B cell (primary cell): ENCODE results near the gene IFNLR1.
A peak's percentile ranks its signal among the peaks of the same experiment; 100 is the strongest.

ENCODE experiments used
- EZH2 ChIP-seq: IDR thresholded peaks from 2 replicates; pipeline ENCODE4 v1.6.1; 2012; ENCODE audit warnings: borderline replicate concordance, low read depth, mild to moderate bottlenecking, moderate library complexity, low read length; ENCODE audit not compliant: insufficient read depth, poor library complexity, severe bottlenecking
- TF ChIP-seq, protein P1 (sequence below): fragments of 200-600 bp; IDR thresholded peaks from one replicate; pipeline ENCODE4 v1.8.0; 2022; ENCODE audit warnings: antibody characterized with exemption, mild to moderate bottlenecking

DNA sequence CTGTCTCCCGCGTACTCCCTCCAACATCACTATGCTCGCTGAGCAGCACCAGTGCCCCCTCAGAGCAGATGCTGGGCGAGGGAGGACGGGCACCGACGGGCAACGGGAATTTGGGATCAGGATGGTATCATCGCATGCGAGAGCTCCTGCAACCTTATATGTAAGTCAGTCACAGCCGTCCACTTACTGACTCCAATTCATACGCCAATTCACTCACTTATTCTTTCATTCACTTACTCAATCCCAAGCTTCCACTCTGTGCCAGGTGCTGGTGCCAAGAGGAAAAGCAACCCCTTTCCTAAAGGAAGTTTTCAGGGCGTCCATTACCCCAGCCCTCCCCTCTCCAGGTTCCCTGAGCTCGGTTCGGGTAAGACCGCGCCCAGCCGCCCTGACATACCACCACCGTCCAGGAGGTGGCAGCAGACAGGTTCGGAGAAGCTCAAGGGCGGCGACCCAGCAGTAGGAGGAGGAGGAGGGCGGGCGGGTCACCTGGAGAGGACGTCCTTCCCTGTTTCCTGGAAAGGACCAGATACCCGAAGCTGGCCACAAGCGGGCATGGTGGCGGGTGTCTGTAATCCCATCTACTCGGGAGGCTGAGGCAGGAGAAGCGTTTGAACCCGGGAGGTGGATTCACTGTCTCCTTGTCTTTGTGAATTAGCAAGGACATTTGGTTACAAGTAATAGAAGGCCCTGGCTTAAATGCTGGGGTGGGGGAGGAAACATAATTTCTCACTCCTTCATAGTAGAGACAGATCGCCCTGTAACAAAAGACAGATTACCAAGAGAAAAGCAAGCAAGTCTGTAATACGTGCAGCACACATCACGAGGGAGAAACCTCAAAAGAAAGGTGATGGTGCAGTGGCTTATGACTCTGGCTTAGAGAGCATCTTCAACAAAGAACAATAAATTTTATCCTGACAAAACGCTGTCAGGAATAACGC lies 36.6 kb downstream of the IFNLR1 start:
- TF ChIP-seq, protein P1, sequence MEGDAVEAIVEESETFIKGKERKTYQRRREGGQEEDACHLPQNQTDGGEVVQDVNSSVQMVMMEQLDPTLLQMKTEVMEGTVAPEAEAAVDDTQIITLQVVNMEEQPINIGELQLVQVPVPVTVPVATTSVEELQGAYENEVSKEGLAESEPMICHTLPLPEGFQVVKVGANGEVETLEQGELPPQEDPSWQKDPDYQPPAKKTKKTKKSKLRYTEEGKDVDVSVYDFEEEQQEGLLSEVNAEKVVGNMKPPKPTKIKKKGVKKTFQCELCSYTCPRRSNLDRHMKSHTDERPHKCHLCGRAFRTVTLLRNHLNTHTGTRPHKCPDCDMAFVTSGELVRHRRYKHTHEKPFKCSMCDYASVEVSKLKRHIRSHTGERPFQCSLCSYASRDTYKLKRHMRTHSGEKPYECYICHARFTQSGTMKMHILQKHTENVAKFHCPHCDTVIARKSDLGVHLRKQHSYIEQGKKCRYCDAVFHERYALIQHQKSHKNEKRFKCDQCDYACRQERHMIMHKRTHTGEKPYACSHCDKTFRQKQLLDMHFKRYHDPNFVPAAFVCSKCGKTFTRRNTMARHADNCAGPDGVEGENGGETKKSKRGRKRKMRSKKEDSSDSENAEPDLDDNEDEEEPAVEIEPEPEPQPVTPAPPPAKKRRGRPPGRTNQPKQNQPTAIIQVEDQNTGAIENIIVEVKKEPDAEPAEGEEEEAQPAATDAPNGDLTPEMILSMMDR: peak; percentile 88
- TF ChIP-seq EZH2: no peak
